ENCODE measurements around the gene ANLN.

- TF ChIP-seq CTCF (conservative IDR thresholded peaks at IDR 0.05 in 1 of 2, IDR thresholded peaks at IDR 0.05 in 1 of 2; ENCODE audit: extremely low read depth in 1 of 2, insufficient read depth in 1 of 2, low read depth in 1 of 2, low read length in 2 of 2) (peak; percentile 38 to 52), EZH2 (IDR thresholded peaks at IDR 0.05; ENCODE audit: borderline replicate concordance, low read length) (no peak)
Observed at GRCh38 chr7:36473454-36474282, 84.0 kb downstream of the ANLN start.
